ENCODE measurements around the gene KERA.

DNA sequence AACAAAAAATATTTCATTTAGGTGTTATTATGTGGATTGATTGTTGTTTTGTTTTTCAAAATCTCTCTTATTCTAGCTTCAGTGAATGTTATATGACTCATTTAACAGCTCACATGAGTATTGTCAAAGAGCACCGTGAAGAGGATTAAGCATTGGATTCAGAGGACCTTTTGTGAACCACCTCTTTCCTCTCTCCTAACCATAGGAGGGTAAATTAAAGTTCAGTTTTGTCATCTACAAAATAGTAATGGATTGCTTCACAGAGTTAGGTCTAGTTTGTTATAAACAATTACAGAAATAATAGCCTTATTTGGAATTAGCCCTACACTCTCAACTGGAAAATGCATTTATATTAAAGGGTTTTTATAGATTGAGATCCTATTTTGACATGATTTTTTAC lies 962 bp upstream of the KERA start:
- TF ChIP-seq POLR2AphosphoS5 (IDR thresholded peaks at IDR 0.05): no peak
- TF ChIP-seq, protein P1, sequence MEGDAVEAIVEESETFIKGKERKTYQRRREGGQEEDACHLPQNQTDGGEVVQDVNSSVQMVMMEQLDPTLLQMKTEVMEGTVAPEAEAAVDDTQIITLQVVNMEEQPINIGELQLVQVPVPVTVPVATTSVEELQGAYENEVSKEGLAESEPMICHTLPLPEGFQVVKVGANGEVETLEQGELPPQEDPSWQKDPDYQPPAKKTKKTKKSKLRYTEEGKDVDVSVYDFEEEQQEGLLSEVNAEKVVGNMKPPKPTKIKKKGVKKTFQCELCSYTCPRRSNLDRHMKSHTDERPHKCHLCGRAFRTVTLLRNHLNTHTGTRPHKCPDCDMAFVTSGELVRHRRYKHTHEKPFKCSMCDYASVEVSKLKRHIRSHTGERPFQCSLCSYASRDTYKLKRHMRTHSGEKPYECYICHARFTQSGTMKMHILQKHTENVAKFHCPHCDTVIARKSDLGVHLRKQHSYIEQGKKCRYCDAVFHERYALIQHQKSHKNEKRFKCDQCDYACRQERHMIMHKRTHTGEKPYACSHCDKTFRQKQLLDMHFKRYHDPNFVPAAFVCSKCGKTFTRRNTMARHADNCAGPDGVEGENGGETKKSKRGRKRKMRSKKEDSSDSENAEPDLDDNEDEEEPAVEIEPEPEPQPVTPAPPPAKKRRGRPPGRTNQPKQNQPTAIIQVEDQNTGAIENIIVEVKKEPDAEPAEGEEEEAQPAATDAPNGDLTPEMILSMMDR (IDR thresholded peaks at IDR 0.05 in 8 of 11, conservative IDR thresholded peaks at IDR 0.05 in 3 of 11): no peak
- TF ChIP-seq POLR2A (IDR thresholded peaks at IDR 0.05): no peak
